ENCODE measurements around the gene ZCRB1.
"Not testable (repeated sequence)": the region's sequence is repeated elsewhere in the genome, so short reads cannot be mapped to it uniquely, and the experiment has no call there.

The ZCRB1 gene

GRCh38 chr12:42325653-42326474, at the start of gene ZCRB1, which contains the start of gene PPHLN1:
TSS of gene ZCRB1 (minus strand) at chr12:42326094. CDS start at chr12:42324102, 1,992 bp downstream.
TSS of gene PPHLN1 (plus strand) at chr12:42326167. CDS start at chr12:42335903, 9,736 bp downstream.
- DNase-seq, result peak; percentile 96

- DNase-seq, result no peak
Measured at GRCh38 chr12:42373669-42374068, 47.8 kb upstream of the ZCRB1 start.

GRCh38 chr12:42372154-42372791, 46.4 kb upstream of the ZCRB1 start:
- no peak for DNase-seq

GRCh38 chr12:42370013-42370412, 44.1 kb upstream of the ZCRB1 start:
- no peak for DNase-seq

- DNase-seq, result no peak
Measured at GRCh38 chr12:42365486-42365885, 39.6 kb upstream of the ZCRB1 start.

GRCh38 chr12:42364692-42365091, 38.8 kb upstream of the ZCRB1 start:
- DNase-seq, result no peak

GRCh38 chr12:42362647-42363260, 36.9 kb upstream of the ZCRB1 start:
- DNase-seq, result no peak

- no peak for DNase-seq
Measured at GRCh38 chr12:42361909-42362646, 36.2 kb upstream of the ZCRB1 start.

GRCh38 chr12:42360747-42361403, 35.0 kb upstream of the ZCRB1 start:
- DNase-seq, result no peak

- DNase-seq, result no peak
Measured at GRCh38 chr12:42356344-42356743, 30.4 kb upstream of the ZCRB1 start.

- DNase-seq, result not testable (repeated sequence)
Measured at GRCh38 chr12:42350021-42350407, 24.1 kb upstream of the ZCRB1 start.

GRCh38 chr12:42349119-42350020, 23.5 kb upstream of the ZCRB1 start:
- DNase-seq, result not testable (repeated sequence)

- no peak for DNase-seq
Measured at GRCh38 chr12:42346403-42347002, 20.6 kb upstream of the ZCRB1 start.

- DNase-seq, result no peak
Measured at GRCh38 chr12:42343721-42344120, 17.8 kb upstream of the ZCRB1 start.

- DNase-seq, result no peak
Measured at GRCh38 chr12:42342028-42342427, 16.1 kb upstream of the ZCRB1 start.

- no peak for DNase-seq
Measured at GRCh38 chr12:42338280-42338679, 12.4 kb upstream of the ZCRB1 start.

- DNase-seq, result peak; percentile 88
Measured at GRCh38 chr12:42336286-42336685, 10.4 kb upstream of the ZCRB1 start.

- no peak for DNase-seq
Measured at GRCh38 chr12:42332301-42333285, 6.7 kb upstream of the ZCRB1 start.

GRCh38 chr12:42330097-42330496, 4.2 kb upstream of the ZCRB1 start:
- DNase-seq, result not testable (repeated sequence)

- no peak for DNase-seq
Measured at GRCh38 chr12:42327227-42327590, 1.3 kb upstream of the ZCRB1 start.
